Peyer's patch (tissue), 4 donors: ENCODE results near the gene CCDC15. TPM values are rescaled to one million over a fixed set of nuclear protein-coding genes. Genes with fewer than 3 reads are reported as not detected.
"Not testable (repeated sequence)": the region's sequence is repeated elsewhere in the genome, so short reads cannot be mapped to it uniquely, and the experiment has no call there.

Experiments
- DNase-seq, 3 donors: peaks; one replicate each; pipeline ENCODE4 v3.0.0-alpha.2; 2017 to 2019
- H3K27ac ChIP-seq, 4 donors: fragments of 200-600 bp; sonication (generic); one replicate each; pipeline ENCODE4 v1.5.1; 2016 to 2019
- H3K27me3 ChIP-seq, 2 donors: fragments of 200-600 bp; sonication (generic); one replicate each; pipeline ENCODE4 v1.5.1; 2019
- H3K36me3 ChIP-seq, 3 donors: fragments of 200-600 bp; sonication (generic); one replicate each; pipeline ENCODE4 v1.5.1; 2016 to 2019
- H3K4me1 ChIP-seq, 4 donors: fragments of 200-600 bp; sonication (generic); one replicate each; pipeline ENCODE4 v1.5.1; 2016 to 2019
- H3K4me3 ChIP-seq, 4 donors: fragments of 200-600 bp; sonication (generic); 1 replicate in 3 of 4; 2 replicates in 1 of 4; pipeline ENCODE4 v1.5.1; 2016 to 2019; ENCODE audit warnings: mild to moderate bottlenecking in 1 of 4
- H3K9me3 ChIP-seq, 4 donors: fragments of 200-600 bp; sonication (generic); one replicate each; pipeline ENCODE4 v1.5.1; 2016 to 2019; ENCODE audit warnings: mild to moderate bottlenecking in 1 of 4
- CTCF ChIP-seq, 6 experiments: fragments of 450-650 bp in 4 of 6; fragments of 200-600 bp in 2 of 6; sonication (generic) in 1 of 6; IDR thresholded peaks; one replicate each; pipeline ENCODE4 v1.5.1; 2017 to 2019; ENCODE audit warnings: antibody characterized with exemption in 6 of 6, mild to moderate bottlenecking in 3 of 6, moderate library complexity in 1 of 6
- POLR2A ChIP-seq, 2 donors: fragments of 450-650 bp; IDR thresholded peaks; one replicate each; pipeline ENCODE4 v1.5.1; 2017; ENCODE audit warnings: antibody characterized with exemption in 2 of 2, mild to moderate bottlenecking in 2 of 2, moderate library complexity in 2 of 2
- total RNA-seq, 4 donors: library from RNA; depleted of rRNA; stranded (reverse); fragments of >200 nt; gene quantifications; one replicate each; pipeline ENCODE4 v1.1.0, GENCODE V29; 2016

Gene CCDC15
- total RNA-seq, 4 donors from 2014 or later: 0.35 to 7.4 (median 1.8) TPM

GRCh38 chr11:124954590-124954955 lies 571 bp downstream of the CCDC15 start:
- H3K4me3 ChIP-seq: peak overlapping the region; percentile 52 to 76 (median 68)
- no peaks in the 10 kb centered on the region for H3K27me3 ChIP-seq
- H3K4me1 ChIP-seq: peaks cover 0 to 7% (median 0%) of the 10 kb centered on the region in 4 donors
- H3K9me3 ChIP-seq: no peaks in the 10 kb centered on the region
- DNase-seq: no peak
- no peaks in the 10 kb centered on the region for H3K36me3 ChIP-seq
- peak overlapping the region in 2 of 4 donors; percentile 65 to 70 for H3K27ac ChIP-seq
- no peak for TF ChIP-seq CTCF (IDR thresholded peaks at IDR 0.05)
- no peak for TF ChIP-seq POLR2A (IDR thresholded peaks at IDR 0.05)

GRCh38 chr11:124955035-124955434 lies 1.0 kb downstream of the CCDC15 start:
- Histone ChIP-seq H3K9me3 (no peaks in the 10 kb centered on the region), H3K4me3 (peak overlapping the region in 1 of 4 donors; percentile 76), H3K4me1 (peaks cover 0 to 7% (median 0%) of the 10 kb centered on the region in 4 donors), H3K36me3 (no peaks in the 10 kb centered on the region), H3K27ac (no peak overlapping the region), H3K27me3 (no peaks in the 10 kb centered on the region)
- TF ChIP-seq CTCF (IDR thresholded peaks at IDR 0.05) (no peak), POLR2A (IDR thresholded peaks at IDR 0.05) (no peak)
- DNase-seq: no peak

- no peak for DNase-seq
- Histone ChIP-seq H3K4me3 (no peak overlapping the region), H3K27me3 (no peaks in the 10 kb centered on the region), H3K27ac (no peak overlapping the region), H3K36me3 (no peaks in the 10 kb centered on the region), H3K4me1 (no peaks in the 10 kb centered on the region), H3K9me3 (no peaks in the 10 kb centered on the region)
- TF ChIP-seq CTCF (IDR thresholded peaks at IDR 0.05): peak; percentile 43 to 91 (median 72)
- no peak for TF ChIP-seq POLR2A (IDR thresholded peaks at IDR 0.05)
Observed at GRCh38 chr11:124961972-124962609, 8.1 kb downstream of the CCDC15 start.

- H3K27me3 ChIP-seq, H3K4me3 ChIP-seq, H3K36me3 ChIP-seq, H3K27ac ChIP-seq, DNase-seq, H3K9me3 ChIP-seq, H3K4me1 ChIP-seq: not testable (repeated sequence)
Observed at GRCh38 chr11:124968197-124968596, 14.2 kb downstream of the CCDC15 start.

GRCh38 chr11:124970925-124971324 lies 16.9 kb downstream of the CCDC15 start:
- no peak for DNase-seq

GRCh38 chr11:124971810-124972209 lies 17.8 kb downstream of the CCDC15 start:
- TF ChIP-seq CTCF (IDR thresholded peaks at IDR 0.05): no peak
- no peak for TF ChIP-seq POLR2A (IDR thresholded peaks at IDR 0.05)

More at GRCh38 chr11:124970925-124971324, 16.9 kb downstream of the CCDC15 start:
- no peaks in the 10 kb centered on the region for H3K4me1 ChIP-seq
- no peaks in the 10 kb centered on the region for H3K36me3 ChIP-seq
- H3K27ac ChIP-seq: no peak overlapping the region
- H3K4me3 ChIP-seq: no peak overlapping the region
- peak in 1 of 6 experiments; percentile 10 for TF ChIP-seq CTCF (IDR thresholded peaks at IDR 0.05)
- no peak for TF ChIP-seq POLR2A (IDR thresholded peaks at IDR 0.05)
- no peaks in the 10 kb centered on the region for H3K27me3 ChIP-seq
- no peaks in the 10 kb centered on the region for H3K9me3 ChIP-seq

More at GRCh38 chr11:124971810-124972209, 17.8 kb downstream of the CCDC15 start:
- no peak overlapping the region for H3K4me3 ChIP-seq
- no peaks in the 10 kb centered on the region for H3K27me3 ChIP-seq
- no peak overlapping the region for H3K27ac ChIP-seq
- H3K36me3 ChIP-seq: no peaks in the 10 kb centered on the region
- no peak for DNase-seq
- H3K4me1 ChIP-seq: no peaks in the 10 kb centered on the region
- H3K9me3 ChIP-seq: no peaks in the 10 kb centered on the region
